ENCODE results near the gene CDV3. TPM values are rescaled to one million over a fixed set of nuclear protein-coding genes. Genes with fewer than 3 reads are reported as not detected.
A peak's percentile ranks its signal among the peaks of the same experiment; 100 is the strongest.

The CDV3 gene
- total RNA-seq, 1 experiment from 2014 or later = 81.4 TPM

DNA sequence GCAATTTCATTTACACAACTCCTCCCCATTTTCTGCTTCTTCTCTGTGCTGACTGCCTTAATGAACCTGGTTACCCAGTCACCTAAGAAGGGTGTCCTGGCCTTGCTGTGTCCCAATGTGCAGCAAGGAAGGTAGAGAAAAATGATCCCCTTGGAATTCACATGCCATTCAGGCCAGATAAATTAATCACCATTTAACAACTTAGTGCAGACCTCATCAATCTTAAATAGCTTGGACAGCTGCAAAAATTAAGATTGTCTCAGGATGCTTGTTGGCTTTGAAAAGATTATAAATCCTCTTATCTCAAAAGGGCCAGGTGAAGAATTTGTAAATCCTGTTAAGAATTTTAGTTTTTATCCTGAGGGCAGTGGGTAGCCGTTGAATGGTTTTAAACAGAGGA is 9.7 kb upstream of the CDV3 start:
- Histone ChIP-seq H3K79me2 (ENCODE audit: low read length) (no peaks in the 10 kb centered on the region), H3K4me1 (ENCODE audit: insufficient read depth, low read length) (peaks cover 17% of the 10 kb centered on the region), H3K27me3 (ENCODE audit: low read length) (no peaks in the 10 kb centered on the region), H3F3A (ENCODE audit: low read length, unreplicated experiment) (no peaks in the 10 kb centered on the region), H3K9ac (ENCODE audit: low read length) (no peak overlapping the region), H3K4me3 (ENCODE audit: low read length) (no peak overlapping the region), H4K20me1 (ENCODE audit: low read length) (no peaks in the 10 kb centered on the region), H3K9me2 (replicated peaks; ENCODE audit: low read length) (no peaks in the 10 kb centered on the region), H2AFZ (ENCODE audit: low read length) (no peak overlapping the region), H3K9me3 (ENCODE audit: low read length) (no peaks in the 10 kb centered on the region), H3K27ac (ENCODE audit: low read length) (no peak overlapping the region), H3K4me2 (ENCODE audit: low read length) (no peak overlapping the region), H3K36me3 (ENCODE audit: low read depth, low read length) (no peaks in the 10 kb centered on the region)
- DNase-seq (no peak), ATAC-seq (no peak)
- CTCF ChIA-PET = no interaction called here
- TF ChIP-seq EZH2phosphoT487 (IDR thresholded peaks at IDR 0.05; ENCODE audit: borderline replicate concordance, low read length) = no peak
- TF ChIP-seq, protein P1, sequence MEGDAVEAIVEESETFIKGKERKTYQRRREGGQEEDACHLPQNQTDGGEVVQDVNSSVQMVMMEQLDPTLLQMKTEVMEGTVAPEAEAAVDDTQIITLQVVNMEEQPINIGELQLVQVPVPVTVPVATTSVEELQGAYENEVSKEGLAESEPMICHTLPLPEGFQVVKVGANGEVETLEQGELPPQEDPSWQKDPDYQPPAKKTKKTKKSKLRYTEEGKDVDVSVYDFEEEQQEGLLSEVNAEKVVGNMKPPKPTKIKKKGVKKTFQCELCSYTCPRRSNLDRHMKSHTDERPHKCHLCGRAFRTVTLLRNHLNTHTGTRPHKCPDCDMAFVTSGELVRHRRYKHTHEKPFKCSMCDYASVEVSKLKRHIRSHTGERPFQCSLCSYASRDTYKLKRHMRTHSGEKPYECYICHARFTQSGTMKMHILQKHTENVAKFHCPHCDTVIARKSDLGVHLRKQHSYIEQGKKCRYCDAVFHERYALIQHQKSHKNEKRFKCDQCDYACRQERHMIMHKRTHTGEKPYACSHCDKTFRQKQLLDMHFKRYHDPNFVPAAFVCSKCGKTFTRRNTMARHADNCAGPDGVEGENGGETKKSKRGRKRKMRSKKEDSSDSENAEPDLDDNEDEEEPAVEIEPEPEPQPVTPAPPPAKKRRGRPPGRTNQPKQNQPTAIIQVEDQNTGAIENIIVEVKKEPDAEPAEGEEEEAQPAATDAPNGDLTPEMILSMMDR (conservative IDR thresholded peaks at IDR 0.05; ENCODE audit: low read depth, low read length) = no peak
- TF ChIP-seq EZH2 (IDR thresholded peaks at IDR 0.05; ENCODE audit: low read length, unreplicated experiment) = no peak
- intact Hi-C loops (cut with micrococcal nuclease) = no loop called here
- BruUV-seq (replicated peaks) = no TSS peak
- POLR2A ChIA-PET (ENCODE audit: unreplicated experiment) = no interaction called here

DNA sequence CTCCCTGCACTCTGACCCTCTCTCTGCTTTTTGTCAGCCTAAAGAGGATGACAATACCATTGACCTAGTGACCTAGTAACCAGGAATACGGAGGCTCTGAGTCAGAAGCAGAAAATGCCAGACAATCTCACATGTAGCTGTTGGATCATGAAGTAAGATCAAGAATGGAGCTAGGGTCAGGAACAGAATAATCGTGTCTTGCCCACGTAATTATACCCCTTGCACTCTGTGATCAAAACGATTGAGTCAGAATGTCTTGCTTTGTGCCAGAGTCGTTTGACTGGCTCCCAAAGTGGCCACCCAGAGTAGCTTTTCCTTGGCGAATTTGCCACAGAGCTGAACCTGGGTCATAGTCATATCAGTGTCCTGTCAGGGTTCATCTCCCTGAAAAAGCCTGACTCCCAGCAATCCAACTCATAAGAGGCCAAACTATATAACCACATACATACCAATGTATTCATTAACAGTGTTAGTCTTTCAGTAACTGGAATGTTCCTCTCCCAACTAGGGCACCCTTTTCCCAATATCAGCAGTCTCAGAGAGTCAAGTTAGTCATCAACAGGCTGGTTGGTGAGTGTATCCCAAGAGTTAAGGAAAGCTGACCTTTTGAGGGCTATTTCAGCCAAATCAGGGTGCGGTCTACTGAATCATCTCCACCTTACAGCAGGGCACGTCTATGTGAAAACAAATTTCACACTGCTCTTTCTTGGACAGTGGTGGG is 5.0 kb upstream of the CDV3 start:
- TF ChIP-seq, protein P1 (conservative IDR thresholded peaks at IDR 0.05; ENCODE audit: low read depth, low read length) = no peak
- TF ChIP-seq EZH2phosphoT487 (IDR thresholded peaks at IDR 0.05; ENCODE audit: borderline replicate concordance, low read length) (no peak), EZH2 (IDR thresholded peaks at IDR 0.05; ENCODE audit: low read length, unreplicated experiment) (no peak)
- Histone ChIP-seq H3K4me3 (ENCODE audit: low read length) (peak overlapping the region; percentile 26; the same call in 1 of the 2 replicates), H3F3A (ENCODE audit: low read length, unreplicated experiment) (no peaks in the 10 kb centered on the region), H3K9ac (ENCODE audit: low read length) (peak overlapping the region; percentile 66), H3K4me1 (ENCODE audit: insufficient read depth, low read length) (peaks cover 55% of the 10 kb centered on the region), H3K9me3 (ENCODE audit: low read length) (no peaks in the 10 kb centered on the region), H3K4me2 (ENCODE audit: low read length) (peak overlapping the region; percentile 65), H3K27me3 (ENCODE audit: low read length) (no peaks in the 10 kb centered on the region), H4K20me1 (ENCODE audit: low read length) (no peaks in the 10 kb centered on the region), H3K9me2 (replicated peaks; ENCODE audit: low read length) (no peaks in the 10 kb centered on the region), H3K27ac (ENCODE audit: low read length) (peak overlapping the region; percentile 96), H2AFZ (ENCODE audit: low read length) (no peak overlapping the region), H3K36me3 (ENCODE audit: low read depth, low read length) (no peaks in the 10 kb centered on the region), H3K79me2 (ENCODE audit: low read length) (no peaks in the 10 kb centered on the region)
- ChIA-PET CTCF (interaction anchor here (0.6 to 0.9 kb wide), 2 partner anchors 103 to 1100 kb away, joined by 12 to 14 read pairs; no protein-coding TSS in a partner anchor), POLR2A (ENCODE audit: unreplicated experiment) (interaction anchor here (1.0 kb wide), 1 partner anchor 89 kb away, joined by 4 read pairs; no protein-coding TSS in a partner anchor)
- intact Hi-C loops (cut with micrococcal nuclease) = no loop called here
- DNase-seq (peak; percentile 93), ATAC-seq (peak; percentile 36)
- BruUV-seq (replicated peaks) = no TSS peak

Measured in PC-3 (cell line).